Fibroblast of lung (primary cell): ENCODE measurements around the gene WFDC9.

ENCODE experiments used
- CTCF ChIP-seq, 2 donors: IDR thresholded peaks in 1 of 2; conservative IDR thresholded peaks in 1 of 2; 1 replicate in 1 of 2; 2 replicates in 1 of 2; pipeline ENCODE4 v1.5.1; 2011 to 2012; ENCODE audit warnings: low read length in 2 of 2, control low read depth in 1 of 2, inconsistent platforms in 1 of 2, low read depth in 1 of 2, mild to moderate bottlenecking in 1 of 2
- EZH2 ChIP-seq: IDR thresholded peaks from 2 replicates; pipeline ENCODE4 v1.5.1; 2012; ENCODE audit warnings: low read length, control low read depth, mild to moderate bottlenecking; ENCODE audit errors: missing control alignments

DNA sequence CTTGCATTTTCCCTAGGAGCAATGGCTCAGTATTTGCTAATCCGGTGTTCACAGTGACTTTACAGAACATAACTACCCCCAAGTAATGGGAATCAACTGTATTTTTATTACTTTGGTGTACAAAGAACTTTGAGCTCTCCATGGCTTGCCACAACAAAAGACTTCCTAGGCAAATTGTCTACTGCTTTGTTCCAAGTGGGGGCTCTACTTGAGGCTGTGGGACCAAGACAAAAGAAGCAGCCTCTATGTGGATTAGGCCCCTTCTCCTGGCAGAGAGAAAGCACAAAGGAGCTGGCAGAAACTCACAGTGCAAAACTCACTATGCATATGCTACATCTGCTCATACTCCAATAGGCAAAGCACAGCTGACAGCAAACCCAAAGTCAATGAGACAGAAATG lies 52.9 kb downstream of the WFDC9 start:
- no peak for TF ChIP-seq EZH2
- TF ChIP-seq CTCF (conservative IDR thresholded peaks at IDR 0.05 in 1 of 2, IDR thresholded peaks at IDR 0.05 in 1 of 2; ENCODE audit: low read depth in 1 of 2, low read length in 2 of 2), result no peak
